Jurkat, Clone E6-1 (cell line): ENCODE results near the gene NDEL1.

Source experiments
- DNase-seq: peaks from one replicate; pipeline ENCODE4 v3.0.0-alpha.2; 2011; ENCODE audit warnings: low read depth, low spot score
- H3K4me3 ChIP-seq: 2 replicates; pipeline ENCODE4 v1.5.1; 2011; ENCODE audit warnings: mild to moderate bottlenecking, low read length, control low read depth, moderate library complexity

Gene NDEL1

GRCh38 chr17:8473451-8474192, 37.9 kb downstream of the NDEL1 start:
- no peak for DNase-seq

GRCh38 chr17:8474826-8475225, 39.1 kb downstream of the NDEL1 start:
- DNase-seq, result no peak
- no peak overlapping the region for H3K4me3 ChIP-seq

More at GRCh38 chr17:8473451-8474192, 37.9 kb downstream of the NDEL1 start:
- H3K4me3 ChIP-seq, result no peak overlapping the region

- H3K4me3 ChIP-seq, result no peak overlapping the region
- no peak for DNase-seq
Measured at GRCh38 chr17:8475227-8475626, 39.5 kb downstream of the NDEL1 start.

GRCh38 chr17:8475781-8476180, 40.1 kb downstream of the NDEL1 start:
- no peak for DNase-seq
- H3K4me3 ChIP-seq, result no peak overlapping the region

GRCh38 chr17:8476741-8477140, 41.1 kb downstream of the NDEL1 start:
- H3K4me3 ChIP-seq, result no peak overlapping the region
- DNase-seq, result no peak

GRCh38 chr17:8477171-8477570, 41.5 kb downstream of the NDEL1 start:
- no peak for DNase-seq
- no peak overlapping the region for H3K4me3 ChIP-seq

- DNase-seq, result no peak
- no peak overlapping the region for H3K4me3 ChIP-seq
Measured at GRCh38 chr17:8477715-8478441, 42.2 kb downstream of the NDEL1 start.

- DNase-seq, result no peak
- no peak overlapping the region for H3K4me3 ChIP-seq
Measured at GRCh38 chr17:8479431-8479947, 43.8 kb downstream of the NDEL1 start.

- DNase-seq, result no peak
- no peak overlapping the region for H3K4me3 ChIP-seq
Measured at GRCh38 chr17:8480011-8480976, 44.6 kb downstream of the NDEL1 start.

- no peak overlapping the region for H3K4me3 ChIP-seq
- no peak for DNase-seq
Measured at GRCh38 chr17:8481089-8481488, 45.4 kb downstream of the NDEL1 start.

- DNase-seq, result no peak
- no peak overlapping the region for H3K4me3 ChIP-seq
Measured at GRCh38 chr17:8481703-8482102, 46.0 kb downstream of the NDEL1 start.

- DNase-seq, result no peak
- no peak overlapping the region for H3K4me3 ChIP-seq
Measured at GRCh38 chr17:8482546-8482945, 46.9 kb downstream of the NDEL1 start.

- no peak overlapping the region for H3K4me3 ChIP-seq
- DNase-seq, result no peak
Measured at GRCh38 chr17:8484465-8484864, 48.8 kb downstream of the NDEL1 start.

- no peak overlapping the region for H3K4me3 ChIP-seq
- no peak for DNase-seq
Measured at GRCh38 chr17:8485491-8485890, 49.8 kb downstream of the NDEL1 start.

GRCh38 chr17:8487130-8487645, 51.5 kb downstream of the NDEL1 start:
- no peak for DNase-seq
- H3K4me3 ChIP-seq, result no peak overlapping the region

GRCh38 chr17:8487743-8488142, 52.1 kb downstream of the NDEL1 start:
- DNase-seq, result no peak

GRCh38 chr17:8488491-8488890, 52.8 kb downstream of the NDEL1 start:
- no peak overlapping the region for H3K4me3 ChIP-seq
- no peak for DNase-seq

More at GRCh38 chr17:8487743-8488142, 52.1 kb downstream of the NDEL1 start:
- no peak overlapping the region for H3K4me3 ChIP-seq

- no peak for DNase-seq
- H3K4me3 ChIP-seq, result no peak overlapping the region
Measured at GRCh38 chr17:8488901-8489300, 53.2 kb downstream of the NDEL1 start.

GRCh38 chr17:8489841-8490240, 54.2 kb downstream of the NDEL1 start:
- no peak for DNase-seq

More at GRCh38 chr17:8489841-8490240, 54.2 kb downstream of the NDEL1 start:
- H3K4me3 ChIP-seq, result no peak overlapping the region
